Endothelial cell of umbilical vein (primary cell): ENCODE measurements around the gene ARMC7. TPM values are rescaled to one million over a fixed set of nuclear protein-coding genes. Genes with fewer than 3 reads are reported as not detected.
A peak's percentile ranks its signal among the peaks of the same experiment; 100 is the strongest.

ENCODE experiments used
- BruUV-seq: library from RNA; stranded (reverse); fragments of 400-500 nt; replicated peaks from 2 replicates; lab custom pipeline; 2021; lab: Mats Ljungman, UMichigan
- CTCF ChIA-PET: fragments of 300-600, 350-600 bp; sonication (Branson Sonifier 250); formaldehyde crosslinking; loops from one replicate; lab custom pipeline; 2021; ENCODE audit warnings: antibody characterized with exemption, inconsistent platforms; lab: Charles Lee
- POLR2A ChIA-PET: fragments of 300-600, 350-600 bp; sonication (Branson Sonifier 250); formaldehyde crosslinking; loops from one replicate; lab custom pipeline; 2021; ENCODE audit warnings: antibody characterized with exemption, inconsistent platforms; lab: Charles Lee
- DNase-seq: peaks from one replicate; pipeline ENCODE4 v3.0.0-alpha.2; 2011; ENCODE audit warnings: low read depth, low spot score
- FAIRE-seq: peaks from 2 replicates; lab custom pipeline; 2011; peaks lifted over from hg19 to GRCh38; lab: Jason Lieb, UNC
- H2AFZ ChIP-seq: 2 replicates; pipeline ENCODE4 v1.6.0; 2012; ENCODE audit warnings: low read depth, low read length, control low read depth, inconsistent platforms
- H3K27ac ChIP-seq: 2 replicates; pipeline ENCODE4 v1.5.1; 2011; ENCODE audit warnings: low read depth, mild to moderate bottlenecking, control low read depth, low read length, moderate library complexity; ENCODE audit not compliant: insufficient read depth
- H3K27me3 ChIP-seq, 2 experiments: 2 replicates each; pipeline versions ENCODE4 v1.6.0 to v1.6.1; 2011; ENCODE audit warnings: low read length in 2 of 2, mixed read lengths in 1 of 2; ENCODE audit not compliant: control insufficient read depth in 2 of 2, insufficient read depth in 2 of 2
- H3K36me3 ChIP-seq, 2 experiments: 2 replicates in 1 of 2; 3 replicates in 1 of 2; pipeline ENCODE4 v1.5.1; 2011; ENCODE audit warnings: low read length in 2 of 2, mild to moderate bottlenecking in 1 of 2, moderate library complexity in 1 of 2; ENCODE audit not compliant: control insufficient read depth in 2 of 2, insufficient read depth in 2 of 2; ENCODE audit errors: extremely low read depth in 1 of 2
- H3K4me1 ChIP-seq: 3 replicates; pipeline ENCODE4 v1.5.1; 2011; ENCODE audit warnings: mild to moderate bottlenecking, low read length; ENCODE audit not compliant: control insufficient read depth, insufficient read depth; ENCODE audit errors: extremely low read depth
- H3K4me2 ChIP-seq: 2 replicates; pipeline ENCODE4 v1.6.1; 2011; ENCODE audit warnings: low read length, control low read depth, mixed read lengths; ENCODE audit not compliant: insufficient read depth
- H3K4me3 ChIP-seq, 3 experiments: fragments of 200-600 bp in 1 of 3; sonication (generic), shearing (Covaris generic) in 1 of 3; replicated peaks in 1 of 3; 2 replicates each; pipeline ENCODE4 v1.5.1; 2011 to 2016; ENCODE audit warnings: control low read depth in 3 of 3, low read length in 3 of 3, mild to moderate bottlenecking in 2 of 3, inconsistent platforms in 1 of 3, low read depth in 1 of 3, moderate library complexity in 1 of 3; ENCODE audit not compliant: insufficient read depth in 1 of 3
- H3K79me2 ChIP-seq: 2 replicates; pipeline ENCODE4 v1.6.0; 2012; ENCODE audit warnings: low read length, inconsistent platforms; ENCODE audit not compliant: control insufficient read depth, insufficient read depth
- H3K9ac ChIP-seq: replicated peaks from 2 replicates; pipeline ENCODE3; 2011; ENCODE audit warnings: low read length, control low read depth; ENCODE audit not compliant: insufficient read depth; ENCODE audit errors: extremely low read depth
- H3K9me1 ChIP-seq: replicated peaks from 3 replicates; pipeline ENCODE4 v1.6.0; 2011; ENCODE audit warnings: mild to moderate bottlenecking, low read length; ENCODE audit not compliant: control insufficient read depth, insufficient read depth; ENCODE audit errors: extremely low read depth
- H3K9me3 ChIP-seq: replicated peaks from 2 replicates; pipeline ENCODE4 v1.5.1; 2012; ENCODE audit warnings: low read length, inconsistent platforms; ENCODE audit not compliant: control insufficient read depth, insufficient read depth
- H4K20me1 ChIP-seq: replicated peaks from 2 replicates; pipeline ENCODE3; 2011; ENCODE audit warnings: mild to moderate bottlenecking, low read length; ENCODE audit not compliant: control insufficient read depth, insufficient read depth; ENCODE audit errors: extremely low read depth
- CTCF ChIP-seq, 2 donors: IDR thresholded peaks; 1 replicate in 1 of 2; 2 replicates in 1 of 2; pipeline ENCODE4 v1.5.1; 2011; ENCODE audit warnings: low read length in 2 of 2, mild to moderate bottlenecking in 2 of 2, moderate library complexity in 2 of 2, control low read depth in 1 of 2, inconsistent platforms in 1 of 2, low read depth in 1 of 2; ENCODE audit not compliant: insufficient read depth in 1 of 2; ENCODE audit errors: extremely low read depth in 1 of 2
- EZH2 ChIP-seq: IDR thresholded peaks from 2 replicates; pipeline ENCODE4 v1.6.1; 2012; ENCODE audit warnings: borderline replicate concordance, low read depth, mild to moderate bottlenecking, moderate library complexity, low read length, inconsistent platforms; ENCODE audit not compliant: severe bottlenecking
- FOS ChIP-seq: IDR thresholded peaks from 2 replicates; pipeline ENCODE4 v1.6.1; 2011; ENCODE audit warnings: mild to moderate bottlenecking, low read length, moderate library complexity, borderline replicate concordance; ENCODE audit not compliant: insufficient read depth
- GATA2 ChIP-seq: IDR thresholded peaks from 2 replicates; pipeline ENCODE4 v1.7.0; 2011; ENCODE audit warnings: low read depth, mild to moderate bottlenecking, moderate library complexity, mixed read lengths, low read length; ENCODE audit not compliant: insufficient read length, insufficient read depth
- JUN ChIP-seq: IDR thresholded peaks from 2 replicates; pipeline ENCODE4 v1.6.1; 2011; ENCODE audit warnings: borderline replicate concordance, low read depth; ENCODE audit not compliant: insufficient read length, insufficient read depth
- MAX ChIP-seq: IDR thresholded peaks from 2 replicates; pipeline ENCODE4 v1.6.1; 2011; ENCODE audit not compliant: insufficient read depth, insufficient read length
- MYC ChIP-seq: IDR thresholded peaks from one replicate; pipeline ENCODE4 v1.6.1; 2011; ENCODE audit warnings: mild to moderate bottlenecking, low read depth, low read length
- POLR2A ChIP-seq: IDR thresholded peaks from 2 replicates; pipeline ENCODE4 v1.6.1; 2012; ENCODE audit warnings: low read depth, mild to moderate bottlenecking, control low read depth, low read length
- POLR2AphosphoS5 ChIP-seq: IDR thresholded peaks from 2 replicates; pipeline ENCODE4 v1.6.1; 2012; ENCODE audit warnings: low read depth, mild to moderate bottlenecking, control low read depth, low read length, moderate library complexity; ENCODE audit not compliant: insufficient read depth
- dilution Hi-C: fragments of 300-500 bp; cut with MboI; formaldehyde crosslinking; loops from one replicate; pipeline ENCODE4 v1.15.0; 2019; ENCODE audit warnings: low sequenced_read_pairs; ENCODE audit not compliant: extremely low pct_ligation_motif_present
- intact Hi-C: fragments of 100-400 bp; cut with micrococcal nuclease; formaldehyde crosslinking; loops from one replicate; pipeline ENCODE4 v1.10.0; 2022
- polyA plus RNA-seq, 4 experiments: library from polyadenylated mRNA; depleted of rRNA in 3 of 4; stranded (reverse) in 3 of 4; unstranded in 1 of 4; fragments of >200 nt; gene quantifications; 2 replicates each; pipeline versions ENCODE4 v1.2.1 to v1.2.3, GENCODE V29; 2011 to 2012; ENCODE audit warnings: missing spikeins in 1 of 4
- total RNA-seq: library from RNA; stranded (reverse); gene quantifications from 2 replicates; pipeline ENCODE4 v1.2.3, GENCODE V29; 2021

ARMC7 gene
- total and polyA plus RNA-seq, 2 donors (not counting 3 experiments of a cell fraction or from before 2014, with no cell fraction given), result 11.8 to 15.7 TPM

GRCh38 chr17:75088465-75089417, 21.0 kb upstream of the ARMC7 start:
- peak; percentile 64 for TF ChIP-seq POLR2AphosphoS5
- peak; percentile 56 for TF ChIP-seq POLR2A
- peak; percentile 65 for TF ChIP-seq FOS
- TF ChIP-seq CTCF (IDR thresholded peaks at IDR 0.05; ENCODE audit: extremely low read depth in 1 of 2, insufficient read depth in 1 of 2, low read depth in 1 of 2, low read length in 2 of 2), result no peak
- TF ChIP-seq MYC, result no peak
- no peak for TF ChIP-seq EZH2
- TF ChIP-seq GATA2, result no peak
- no peak for TF ChIP-seq MAX
- peak; percentile 53 for TF ChIP-seq JUN
- CTCF ChIA-PET, result interaction anchor here (1.1 to 4.1 kb wide), 10 partner anchors 10 to 127 kb away, joined by 3 to 35 read pairs (median 8); no protein-coding TSS in a partner anchor
- H3K9ac ChIP-seq, result peak overlapping the region; percentile 86
- POLR2A ChIA-PET, result interaction anchor here (0.6 to 1.1 kb wide), 4 partner anchors 8 to 1473 kb away, joined by 3 to 9 read pairs (median 5); no protein-coding TSS in a partner anchor
- TSS peak; percentile 70 for BruUV-seq
- H3K9me3 ChIP-seq, result no peaks in the 10 kb centered on the region
- dilution Hi-C loops (no loop called here), intact Hi-C loops (no loop called here)
- no peaks in the 10 kb centered on the region for H3K9me1 ChIP-seq
- peak overlapping the region; percentile 88 for H3K27ac ChIP-seq
- no peaks in the 10 kb centered on the region for H3K27me3 ChIP-seq
- no peaks in the 10 kb centered on the region for H4K20me1 ChIP-seq
- peak overlapping the region; percentile 2 for H2AFZ ChIP-seq
- no peaks in the 10 kb centered on the region for H3K79me2 ChIP-seq
- DNase-seq (peak; percentile 69), FAIRE-seq (peak; percentile 96)
- peaks cover 42% of the 10 kb centered on the region for H3K4me1 ChIP-seq
- peak overlapping the region; percentile 32 for H3K4me2 ChIP-seq
- H3K36me3 ChIP-seq, result no peaks in the 10 kb centered on the region
- peak overlapping the region in 2 of 3 experiments; percentile 23 to 52 for H3K4me3 ChIP-seq
